Measurements from ENCODE around the gene KIF21B.

- no peak for TF ChIP-seq EZH2 (IDR thresholded peaks at IDR 0.05; ENCODE audit: insufficient read depth, poor library complexity, severe bottlenecking)
- TF ChIP-seq EZH2phosphoT487 (IDR thresholded peaks at IDR 0.05; ENCODE audit: insufficient read depth, low read depth): no peak
Observed at GRCh38 chr1:201072149-201072548, 48.6 kb upstream of the KIF21B start.

Data from GM23248 (cell line).